Activated CD4-positive, alpha-beta T cell treated with anti-CD3 and anti-CD28 coated beads for 36 hours (primary cell): Measurements from ENCODE around the gene AHSA1. TPM values are rescaled to one million over a fixed set of nuclear protein-coding genes. Genes with fewer than 3 reads are reported as not detected.

Experiments
- ATAC-seq: fragments of 200-7000 bp; cut with Tn5 transposase; one replicate; pipeline ENCODE4 v1.10.0; 2021; ENCODE audit warnings: mild to moderate bottlenecking, moderate library complexity
- CTCF ChIA-PET: fragments of 350-600 bp; sonication (Branson Sonifier 250); formaldehyde crosslinking; loops from one replicate; lab custom pipeline; 2021; ENCODE audit warnings: antibody characterized with exemption; lab: Charles Lee
- POLR2A ChIA-PET: fragments of 350-600 bp; sonication (Branson Sonifier 250); formaldehyde crosslinking; loops from one replicate; lab custom pipeline; 2021; ENCODE audit warnings: antibody characterized with exemption, inconsistent platforms; lab: Charles Lee
- DNase-seq: peaks from one replicate; pipeline ENCODE4 v3.0.0-alpha.2; 2020
- H3K27ac Mint-ChIP-seq: one replicate; pipeline ENCODE4 v1.8.0; 2021; ENCODE audit warnings: mixed read lengths
- H3K27me3 Mint-ChIP-seq: one replicate; pipeline ENCODE4 v1.8.0; 2021; ENCODE audit warnings: mixed read lengths
- H3K36me3 Mint-ChIP-seq: one replicate; pipeline ENCODE4 v1.8.0; 2021; ENCODE audit warnings: low read depth, mixed read lengths
- H3K4me1 Mint-ChIP-seq: one replicate; pipeline ENCODE4 v1.8.0; 2021; ENCODE audit warnings: mixed read lengths
- H3K4me3 Mint-ChIP-seq: one replicate; pipeline ENCODE4 v1.8.0; 2021; ENCODE audit warnings: mild to moderate bottlenecking, moderate library complexity, mixed read lengths
- H3K9me3 Mint-ChIP-seq: one replicate; pipeline ENCODE4 v1.8.0; 2021; ENCODE audit warnings: low read depth, mixed read lengths
- intact Hi-C, 2 experiments: fragments of 100-400 bp; cut with DNase I in 1 of 2; cut with micrococcal nuclease in 1 of 2; formaldehyde crosslinking; loops; one replicate each; pipeline versions ENCODE4 v1.14.2 to v1.15.1; 2022 to 2024; cut with DNase I, micrococcal nuclease
- total RNA-seq, 2 experiments: library from RNA; stranded (reverse); gene quantifications; one replicate each; pipeline ENCODE4 v1.2.3, GENCODE V29; 2021

AHSA1 gene
- total RNA-seq, 2 experiments from 2014 or later: 318 to 348 TPM

GRCh38 chr14:77511486-77512162, 53.7 kb downstream of the AHSA1 start:
- no peak for ATAC-seq
- no peak overlapping the region for H3K4me3 Mint-ChIP-seq
- H3K36me3 Mint-ChIP-seq: peaks cover 38% of the 10 kb centered on the region
- intact Hi-C loops: no loop called here
- no peaks in the 10 kb centered on the region for H3K9me3 Mint-ChIP-seq
- DNase-seq: no peak
- H3K4me1 Mint-ChIP-seq: no peaks in the 10 kb centered on the region
- CTCF ChIA-PET: no interaction called here
- H3K27me3 Mint-ChIP-seq: no peaks in the 10 kb centered on the region
- POLR2A ChIA-PET: no interaction called here
- H3K27ac Mint-ChIP-seq: no peak overlapping the region

GRCh38 chr14:77516126-77516525, 58.2 kb downstream of the AHSA1 start:
- no peaks in the 10 kb centered on the region for H3K4me1 Mint-ChIP-seq
- ATAC-seq: no peak
- CTCF ChIA-PET: interaction anchor here (0.6 kb wide), 1 partner anchor 31 kb away, joined by 3 read pairs; no protein-coding TSS in a partner anchor
- no peak for DNase-seq
- H3K27me3 Mint-ChIP-seq: no peaks in the 10 kb centered on the region
- H3K9me3 Mint-ChIP-seq: no peaks in the 10 kb centered on the region
- POLR2A ChIA-PET: no interaction called here
- intact Hi-C loops: no loop called here
- peaks cover 36% of the 10 kb centered on the region for H3K36me3 Mint-ChIP-seq
- no peak overlapping the region for H3K27ac Mint-ChIP-seq
- no peak overlapping the region for H3K4me3 Mint-ChIP-seq

Other genes with a start within 250 kb of the AHSA1 start
- gene NGB, start 186.9 kb upstream of the AHSA1 start, total RNA-seq: not detected
- gene POMT2, start 137.2 kb upstream of the AHSA1 start, total RNA-seq: 10 to 100 TPM; 11.7 to 18.2 TPM
- 10 to 100 TPM; 17.5 to 22.9 TPM for gene GSTZ1, start 137.1 kb upstream of the AHSA1 start, total RNA-seq
- 10 to 100 TPM; 25.3 to 27.9 TPM for gene TMED8, start 81.0 kb upstream of the AHSA1 start, total RNA-seq
- under 1 TPM; 0.25 TPM for gene SAMD15, start 80.7 kb upstream of the AHSA1 start, total RNA-seq
- gene NOXRED1, start 34.6 kb upstream of the AHSA1 start, total RNA-seq: under 1 TPM; 0.46 to 0.66 TPM
- 10 to 100 TPM; 16.4 to 20.1 TPM for gene VIPAS39, start 492 bp upstream of the AHSA1 start, total RNA-seq
- under 1 TPM; 0.41 to 0.53 TPM for gene ISM2, start 40.7 kb downstream of the AHSA1 start, total RNA-seq
- gene SPTLC2, start 158.5 kb downstream of the AHSA1 start, total RNA-seq: 10 to 100 TPM; 16.8 to 24.6 TPM
- 10 to 100 TPM; 16.3 to 16.8 TPM for gene ALKBH1, start 249.9 kb downstream of the AHSA1 start, total RNA-seq